GM23248 (cell line): ENCODE measurements around the gene SUN2.

Experiments used
- EZH2 ChIP-seq: fragments of 200-600 bp; sonication (generic); IDR thresholded peaks from 2 replicates; pipeline ENCODE4 v1.6.1; 2018; ENCODE audit warnings: antibody characterized with exemption, mild to moderate bottlenecking; ENCODE audit not compliant: insufficient read depth, poor library complexity, severe bottlenecking
- EZH2phosphoT487 ChIP-seq: fragments of 200-600 bp; sonication (generic); IDR thresholded peaks from 2 replicates; pipeline ENCODE4 v1.6.1; 2018; ENCODE audit warnings: antibody characterized with exemption, moderate library complexity, mild to moderate bottlenecking, low read depth; ENCODE audit not compliant: insufficient read depth

- no peak for TF ChIP-seq EZH2
- no peak for TF ChIP-seq EZH2phosphoT487
These were observed 36.6 kb downstream of the SUN2 start for GRCh38 chr22:38719196-38719595.
